ENCODE results near the gene CAMK4.

GRCh38 chr5:111379391-111379816, 155.2 kb downstream of the CAMK4 start:
- TF ChIP-seq CTCF (IDR thresholded peaks at IDR 0.05; ENCODE audit: insufficient read depth, low read depth, low read length) (no peak), EZH2 (IDR thresholded peaks at IDR 0.05; ENCODE audit: insufficient read depth, low read length) (no peak)
